HepG2 (cell line): Measurements from ENCODE around the gene UTP25.

Source experiments
- FOXA1 ChIP-seq, 2 experiments: fragments of 450-650 bp in 1 of 2; sonication (generic) in 1 of 2; formaldehyde crosslinking in 1 of 2; IDR thresholded peaks; 2 replicates each; pipeline versions ENCODE4 v1.4.0 to v1.6.1; 2016 to 2020; ENCODE audit warnings: missing genetic modification reagents in 1 of 2
- GMEB1 ChIP-seq: sonication (generic); formaldehyde crosslinking; IDR thresholded peaks from 2 replicates; pipeline ENCODE4 v1.5.1; 2020; ENCODE audit warnings: missing genetic modification reagents, mild to moderate bottlenecking, borderline replicate concordance
- POLR2A ChIP-seq, 2 experiments: IDR thresholded peaks; 2 replicates each; pipeline ENCODE4 v1.6.1; 2011; ENCODE audit warnings: low read depth in 2 of 2, low read length in 2 of 2, mild to moderate bottlenecking in 1 of 2, moderate library complexity in 1 of 2; ENCODE audit not compliant: insufficient read depth in 1 of 2
- SMC3 ChIP-seq: IDR thresholded peaks from 2 replicates; pipeline ENCODE4 v1.6.1; 2011; ENCODE audit warnings: low read length, improper control_type of control experiment
- ZBTB2 ChIP-seq: sonication (generic); formaldehyde crosslinking; IDR thresholded peaks from 2 replicates; pipeline ENCODE4 v1.8.0; 2022; ENCODE audit warnings: low read depth, missing genetic modification reagents
- ZNF274 ChIP-seq: sonication (generic); formaldehyde crosslinking; IDR thresholded peaks from 2 replicates; pipeline ENCODE4 v1.5.1; 2020; ENCODE audit warnings: mild to moderate bottlenecking, missing genetic modification reagents
- TF ChIP-seq, protein P1 (sequence below): sonication (generic); formaldehyde crosslinking; IDR thresholded peaks from 2 replicates; pipeline ENCODE4 v1.5.0; 2020; ENCODE audit warnings: mild to moderate bottlenecking, missing genetic modification reagents, moderate library complexity

GRCh38 chr1:209878964-209879363 is 51.2 kb downstream of the UTP25 start:
- TF ChIP-seq POLR2A (IDR thresholded peaks at IDR 0.05; ENCODE audit: insufficient read depth in 1 of 2, low read depth in 2 of 2, low read length in 2 of 2) = no peak
- no peak for TF ChIP-seq ZNF274 (CRISPR knock-in tag)
- TF ChIP-seq, protein P1, sequence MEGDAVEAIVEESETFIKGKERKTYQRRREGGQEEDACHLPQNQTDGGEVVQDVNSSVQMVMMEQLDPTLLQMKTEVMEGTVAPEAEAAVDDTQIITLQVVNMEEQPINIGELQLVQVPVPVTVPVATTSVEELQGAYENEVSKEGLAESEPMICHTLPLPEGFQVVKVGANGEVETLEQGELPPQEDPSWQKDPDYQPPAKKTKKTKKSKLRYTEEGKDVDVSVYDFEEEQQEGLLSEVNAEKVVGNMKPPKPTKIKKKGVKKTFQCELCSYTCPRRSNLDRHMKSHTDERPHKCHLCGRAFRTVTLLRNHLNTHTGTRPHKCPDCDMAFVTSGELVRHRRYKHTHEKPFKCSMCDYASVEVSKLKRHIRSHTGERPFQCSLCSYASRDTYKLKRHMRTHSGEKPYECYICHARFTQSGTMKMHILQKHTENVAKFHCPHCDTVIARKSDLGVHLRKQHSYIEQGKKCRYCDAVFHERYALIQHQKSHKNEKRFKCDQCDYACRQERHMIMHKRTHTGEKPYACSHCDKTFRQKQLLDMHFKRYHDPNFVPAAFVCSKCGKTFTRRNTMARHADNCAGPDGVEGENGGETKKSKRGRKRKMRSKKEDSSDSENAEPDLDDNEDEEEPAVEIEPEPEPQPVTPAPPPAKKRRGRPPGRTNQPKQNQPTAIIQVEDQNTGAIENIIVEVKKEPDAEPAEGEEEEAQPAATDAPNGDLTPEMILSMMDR (CRISPR knock-in tag) = no peak
- TF ChIP-seq FOXA1 (IDR thresholded peaks at IDR 0.05) = no peak
- TF ChIP-seq FOXA1 (CRISPR knock-in tag; IDR thresholded peaks at IDR 0.05) = no peak
- TF ChIP-seq GMEB1 (CRISPR knock-in tag) = no peak
- TF ChIP-seq ZBTB2 = no peak
- TF ChIP-seq SMC3 = no peak
